Measurements from ENCODE around the gene ZZZ3. TPM values are rescaled to one million over a fixed set of nuclear protein-coding genes. Genes with fewer than 3 reads are reported as not detected.

The ZZZ3 gene
- total and polyA plus RNA-seq, 2 of the 13 experiments (the other 11 are each of a cell fraction or from before 2014, with no cell fraction given), result 18.1 to 50.2 TPM

GRCh38 chr1:77683160-77684148, 996 bp upstream of the ZZZ3 start (continued):
- no peak; the same call in 1 of the 2 replicates for TF ChIP-seq ZNF800 (CRISPR knock-in tag; IDR thresholded peaks at IDR 0.05)
- TF ChIP-seq ZFYVE20 (CRISPR knock-in tag; IDR thresholded peaks at IDR 0.05; ENCODE audit: borderline replicate concordance, low read depth), result no peak; the same call in 1 of the 2 replicates
- no peak for TF ChIP-seq REXO4 (CRISPR knock-in tag; IDR thresholded peaks at IDR 0.05; ENCODE audit: borderline replicate concordance)
- TF ChIP-seq SP4 (CRISPR knock-in tag; IDR thresholded peaks at IDR 0.05), result peak; percentile 62; the same call in 1 of the 2 replicates
- TF ChIP-seq NRL (CRISPR knock-in tag; IDR thresholded peaks at IDR 0.05; ENCODE audit: borderline replicate concordance), result no peak
- no peak for TF ChIP-seq RARA (CRISPR knock-in tag; IDR thresholded peaks at IDR 0.05)
- TF ChIP-seq TP53 (CRISPR knock-in tag; conservative IDR thresholded peaks at IDR 0.05), result no peak; the same call in 1 of the 2 replicates
- TF ChIP-seq BORCS8-MEF2B (CRISPR knock-in tag; IDR thresholded peaks at IDR 0.05), result no peak
- TF ChIP-seq ZKSCAN8 (CRISPR knock-in tag; IDR thresholded peaks at IDR 0.05; ENCODE audit: borderline replicate concordance), result no peak
- TF ChIP-seq ZNF326 (CRISPR knock-in tag; IDR thresholded peaks at IDR 0.05; ENCODE audit: borderline replicate concordance), result no peak
- no peak for TF ChIP-seq CSRNP2 (CRISPR knock-in tag; conservative IDR thresholded peaks at IDR 0.05; ENCODE audit: low read depth)
- TF ChIP-seq ZNF740 (CRISPR knock-in tag; IDR thresholded peaks at IDR 0.05), result no peak
- no peak for TF ChIP-seq ZNF207 (IDR thresholded peaks at IDR 0.05; ENCODE audit: borderline replicate concordance)
- no peak for TF ChIP-seq ZNF276 (CRISPR knock-in tag; IDR thresholded peaks at IDR 0.05; ENCODE audit: low read depth)
- 0 out of 2 replicates have a peak, but pooled peaks have one; percentile 33 for TF ChIP-seq ZNF280B (CRISPR knock-in tag; IDR thresholded peaks at IDR 0.05; ENCODE audit: borderline replicate concordance)

Data from HepG2 (cell line).